ENCODE measurements around the gene HSPA12B.

The HSPA12B gene

DNA sequence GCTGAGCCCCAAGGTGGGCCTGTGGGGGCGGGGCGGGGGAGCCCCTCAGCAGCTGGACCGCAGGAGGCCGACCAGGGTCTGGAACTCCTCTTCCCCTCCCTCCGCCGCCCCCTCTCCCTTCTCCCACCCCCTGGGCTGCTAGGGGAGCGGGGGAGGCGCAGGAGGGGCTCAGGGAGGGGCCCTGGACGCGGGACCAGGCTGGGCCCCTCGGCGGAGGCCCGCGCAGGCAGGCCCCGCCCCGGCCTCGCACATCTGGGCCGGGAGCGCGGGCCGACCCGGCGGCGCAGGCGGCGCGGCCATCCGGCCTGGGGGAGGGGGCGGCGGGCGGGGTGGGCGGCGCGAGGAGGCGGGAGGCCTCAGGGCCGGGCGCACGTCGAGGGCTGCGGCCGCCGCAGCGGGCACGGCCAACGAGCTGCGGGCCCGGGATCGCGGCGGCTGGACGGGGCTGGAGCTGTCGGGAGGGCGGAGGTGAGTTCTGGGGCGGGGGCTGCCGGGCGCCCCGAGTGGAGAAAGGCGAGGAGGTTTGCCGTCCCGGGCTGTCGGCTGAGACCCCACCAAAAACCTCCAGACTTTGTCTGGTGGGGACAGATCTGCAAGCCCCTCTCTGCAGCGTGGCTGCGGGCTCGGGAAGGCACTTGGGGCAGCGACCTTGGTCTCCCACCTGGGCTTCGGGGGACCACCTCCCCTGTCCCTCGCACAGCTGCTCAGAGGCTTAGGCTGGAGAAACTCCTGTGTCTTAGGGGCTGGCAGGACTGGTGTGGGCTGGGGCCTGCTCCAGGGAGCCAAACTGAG, at the start of gene HSPA12B:
HSPA12B (plus strand) TSS at position 359 of the 792 bp plus-strand sequence. CDS start 5,990 bp downstream, outside the sequence.
- DNase-seq = no peak

GRCh38 chr20:3685341-3685740, 47.1 kb upstream of the HSPA12B start:
- DNase-seq = no peak

- no peak for DNase-seq
Measured at GRCh38 chr20:3686421-3686820, 46.1 kb upstream of the HSPA12B start.

DNA sequence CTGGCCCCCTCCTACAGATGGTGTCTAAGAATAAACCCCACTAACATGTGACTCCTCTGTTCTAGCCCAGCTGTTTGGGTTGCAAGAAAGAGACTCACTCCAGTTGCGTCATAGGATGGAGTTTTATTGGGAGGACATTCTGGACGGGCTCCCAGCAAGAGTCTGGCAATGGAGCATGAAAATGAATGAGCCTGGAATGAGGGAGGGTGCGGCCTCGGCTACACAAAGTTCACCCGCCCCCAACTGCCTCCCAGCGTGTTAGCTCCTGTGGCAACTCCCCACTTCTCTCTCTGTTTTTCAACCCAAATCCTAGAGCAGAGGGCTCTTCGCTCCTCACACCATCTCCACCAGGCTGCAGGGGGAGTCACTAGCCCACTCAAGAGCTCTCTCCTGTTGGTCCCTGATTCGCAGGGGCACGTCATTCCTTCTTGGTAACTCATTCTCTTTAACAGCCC, 45.6 kb upstream of the HSPA12B start:
- peak in 1 of 2 experiments; percentile 44 for DNase-seq

DNA sequence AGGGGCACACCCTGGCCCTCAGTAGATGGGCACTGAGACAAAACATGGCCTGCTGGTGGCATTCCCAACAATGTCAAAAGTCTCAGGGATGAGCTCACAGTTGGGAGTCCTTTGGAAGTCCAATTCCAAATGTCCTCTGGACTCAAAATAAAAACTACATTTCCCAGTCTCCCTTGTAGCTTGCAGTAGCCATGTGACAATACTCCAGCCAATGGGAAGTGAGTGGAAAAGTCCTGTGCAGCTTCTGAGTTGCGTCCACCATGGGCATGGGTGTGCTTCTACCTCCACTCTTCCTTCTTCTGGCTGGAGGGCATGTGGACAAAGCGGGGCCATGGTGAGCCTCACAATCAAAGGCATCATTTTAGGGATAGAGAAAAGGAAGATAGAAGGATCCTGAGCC, 44.8 kb upstream of the HSPA12B start:
- DNase-seq = no peak

- DNase-seq = no peak
Measured at GRCh38 chr20:3689978-3690377, 42.5 kb upstream of the HSPA12B start.

- no peak for DNase-seq
Measured at GRCh38 chr20:3690413-3690812, 42.1 kb upstream of the HSPA12B start.

GRCh38 chr20:3691306-3691705, 41.2 kb upstream of the HSPA12B start:
- no peak for DNase-seq

GRCh38 chr20:3691897-3692296, 40.6 kb upstream of the HSPA12B start:
- DNase-seq = no peak

DNA sequence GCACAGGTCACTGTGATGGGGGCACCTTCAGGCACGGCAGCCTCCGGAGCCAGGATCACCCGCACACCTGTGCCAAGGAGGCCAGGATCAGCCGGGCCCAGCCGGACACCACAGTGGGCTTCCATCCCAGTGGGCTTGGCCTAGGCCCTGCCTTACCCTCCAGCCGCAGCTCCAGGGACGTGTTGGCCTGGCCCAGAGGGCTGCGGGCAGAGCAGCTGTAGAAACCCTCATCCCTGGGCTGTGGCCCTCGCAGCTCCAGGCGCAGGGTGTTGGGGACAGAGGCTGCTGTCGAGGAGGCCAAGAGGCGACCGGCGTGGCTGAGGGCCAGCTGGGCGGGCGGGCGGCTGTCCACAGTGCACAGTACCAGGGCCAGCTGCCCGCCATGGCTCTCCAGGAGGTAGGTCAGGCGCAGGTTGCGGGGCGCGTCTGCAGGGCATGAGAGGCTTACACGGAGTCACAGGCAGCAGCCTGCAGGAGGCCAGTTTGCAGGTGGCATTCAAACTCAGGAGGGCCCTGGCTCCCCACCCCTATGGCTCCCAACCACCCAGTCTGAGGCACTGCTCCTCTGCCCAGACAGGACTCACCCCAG, 39.7 kb upstream of the HSPA12B start:
- DNase-seq = no peak

- no peak for DNase-seq
Measured at GRCh38 chr20:3693376-3693775, 39.1 kb upstream of the HSPA12B start.

- DNase-seq = no peak
Measured at GRCh38 chr20:3694864-3695263, 37.6 kb upstream of the HSPA12B start.

DNA sequence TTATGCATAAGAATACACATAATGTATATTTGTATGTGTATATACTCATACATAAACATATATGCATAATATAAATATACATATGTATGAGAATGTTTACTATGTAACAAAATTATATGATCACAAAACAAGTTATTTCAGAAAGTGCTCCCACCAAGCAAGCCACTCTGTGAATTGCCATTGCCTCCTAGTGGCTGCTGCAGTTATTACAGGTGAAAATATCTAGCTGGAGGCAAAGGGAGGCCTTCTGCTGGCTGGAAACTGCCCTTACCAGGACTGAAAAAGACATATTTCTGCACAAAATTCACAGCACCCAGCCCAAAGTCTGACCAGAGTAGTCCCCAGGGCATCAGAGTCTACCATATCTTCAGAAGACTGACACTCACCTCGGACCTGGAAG, 36.3 kb upstream of the HSPA12B start:
- no peak for DNase-seq

DNA sequence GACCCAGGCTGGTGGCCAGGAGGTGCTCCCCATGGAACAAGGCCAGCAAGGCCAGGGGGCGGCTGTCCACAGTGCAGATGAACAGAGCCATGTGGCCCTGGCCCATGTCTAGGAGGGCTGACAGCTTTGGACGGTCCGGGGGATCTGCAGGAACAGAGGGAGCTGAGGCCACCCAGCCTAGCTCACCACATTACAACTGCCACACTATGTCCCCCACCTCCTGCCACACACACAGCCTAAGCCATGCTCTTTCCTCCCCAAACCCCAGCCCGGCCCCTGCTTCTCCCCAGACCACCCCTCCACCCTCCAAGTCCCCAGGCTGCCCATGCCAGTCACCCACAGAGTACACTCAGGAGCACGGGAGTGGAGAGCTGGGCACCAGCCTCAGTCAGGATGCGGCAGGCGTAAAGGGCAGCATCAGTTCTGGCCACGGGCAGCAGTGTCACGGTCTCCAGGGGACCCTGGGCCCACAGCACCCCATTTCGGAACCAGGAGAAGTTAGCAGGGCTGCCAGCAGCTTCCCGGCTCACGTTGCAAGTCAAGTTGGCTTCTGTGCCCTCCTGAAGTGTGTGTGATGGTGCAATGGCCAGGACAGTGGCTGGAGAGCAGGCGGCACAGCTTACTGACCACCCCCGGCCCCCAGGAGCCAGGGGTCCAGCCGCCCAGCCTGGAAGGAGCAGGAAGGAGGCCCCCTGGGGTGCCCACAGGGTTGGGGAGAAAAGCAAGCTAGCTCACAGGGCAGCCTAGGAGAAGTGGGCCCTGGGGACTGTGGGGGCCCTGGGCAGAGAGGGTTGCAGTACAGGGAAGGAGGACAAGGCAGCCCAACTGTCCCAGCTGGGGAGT, 35.5 kb upstream of the HSPA12B start:
- DNase-seq = no peak

- no peak for DNase-seq
Measured at GRCh38 chr20:3697588-3698305, 34.7 kb upstream of the HSPA12B start.

DNA sequence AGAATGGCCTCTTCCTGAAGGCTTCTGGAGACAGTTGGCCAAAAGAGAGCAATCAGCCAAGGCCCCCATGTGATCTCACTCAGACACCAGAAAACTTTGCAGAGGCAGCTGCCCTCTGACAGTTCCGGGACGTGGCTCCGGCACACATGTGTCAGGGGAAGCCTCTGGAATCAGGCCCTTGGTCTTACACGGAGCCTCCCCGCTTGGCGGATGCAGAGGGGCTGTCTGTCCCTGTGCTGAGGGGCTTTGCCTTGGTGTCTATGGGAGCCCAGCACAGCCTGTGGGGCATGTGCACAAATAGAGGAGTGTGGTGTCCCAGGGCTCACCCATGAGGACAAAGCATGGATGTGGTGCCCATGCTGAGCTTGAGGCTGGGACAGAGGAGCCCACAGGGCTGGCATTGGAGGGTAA, 33.9 kb upstream of the HSPA12B start:
- no peak for DNase-seq

DNA sequence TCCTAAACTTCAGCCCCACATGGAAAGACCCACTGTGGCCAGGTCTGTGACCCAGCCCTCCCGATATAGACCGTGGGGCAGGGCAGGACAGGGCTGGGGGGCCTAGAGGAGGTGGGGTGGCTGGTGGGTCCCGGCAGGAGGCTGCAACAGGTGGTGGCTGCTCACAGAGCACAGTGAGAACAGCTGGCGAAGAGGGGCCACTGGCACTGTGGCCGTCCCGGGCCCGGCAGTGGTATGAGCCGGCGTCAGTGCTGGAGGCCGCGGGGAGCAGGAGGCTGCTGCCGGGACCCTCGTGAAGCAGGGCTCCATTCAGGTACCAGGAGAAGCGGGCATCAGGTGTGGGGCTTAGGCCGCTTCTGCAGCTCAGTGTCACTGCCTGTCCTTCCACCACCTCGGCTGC, 33.4 kb upstream of the HSPA12B start:
- DNase-seq = no peak

GRCh38 chr20:3701061-3701998, 31.2 kb upstream of the HSPA12B start:
- no peak for DNase-seq

DNA sequence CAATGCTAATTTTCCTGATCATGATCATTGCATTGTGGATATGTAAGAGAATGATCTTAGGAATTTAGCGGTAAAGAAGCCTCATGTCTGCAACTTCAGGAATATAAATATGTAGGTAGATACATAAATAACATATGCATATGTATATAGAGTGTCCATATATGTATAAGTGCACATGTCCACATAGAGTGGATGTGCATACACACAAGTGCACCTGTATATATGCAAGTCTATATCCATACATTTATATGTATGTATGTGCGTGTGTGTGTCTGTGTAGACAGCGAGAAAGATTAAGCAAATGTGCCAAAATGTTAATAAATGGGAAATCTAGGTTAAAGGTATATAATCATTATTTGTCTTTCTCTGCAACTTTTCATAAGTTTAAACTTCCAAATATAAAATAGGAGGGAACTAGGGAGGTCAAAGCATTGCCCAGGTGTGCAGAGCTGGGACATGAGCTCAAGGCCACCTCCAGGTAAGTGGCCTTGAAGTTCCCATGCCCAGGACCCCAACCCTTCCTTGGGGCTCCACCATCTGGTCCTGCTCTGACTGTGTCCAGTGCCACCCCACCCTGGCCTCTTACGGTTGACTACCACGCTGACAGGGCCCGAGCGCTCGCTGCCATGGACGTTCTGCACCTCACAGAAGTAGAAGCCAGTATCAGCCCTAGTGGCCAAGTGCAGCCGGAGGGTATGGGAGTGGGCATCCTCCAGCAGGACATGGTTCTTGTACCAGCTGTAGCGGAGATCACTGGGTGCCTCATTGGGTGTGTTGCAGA, 29.7 kb upstream of the HSPA12B start:
- no peak for DNase-seq

- DNase-seq = no peak
Measured at GRCh38 chr20:3704087-3704486, 28.4 kb upstream of the HSPA12B start.

DNA sequence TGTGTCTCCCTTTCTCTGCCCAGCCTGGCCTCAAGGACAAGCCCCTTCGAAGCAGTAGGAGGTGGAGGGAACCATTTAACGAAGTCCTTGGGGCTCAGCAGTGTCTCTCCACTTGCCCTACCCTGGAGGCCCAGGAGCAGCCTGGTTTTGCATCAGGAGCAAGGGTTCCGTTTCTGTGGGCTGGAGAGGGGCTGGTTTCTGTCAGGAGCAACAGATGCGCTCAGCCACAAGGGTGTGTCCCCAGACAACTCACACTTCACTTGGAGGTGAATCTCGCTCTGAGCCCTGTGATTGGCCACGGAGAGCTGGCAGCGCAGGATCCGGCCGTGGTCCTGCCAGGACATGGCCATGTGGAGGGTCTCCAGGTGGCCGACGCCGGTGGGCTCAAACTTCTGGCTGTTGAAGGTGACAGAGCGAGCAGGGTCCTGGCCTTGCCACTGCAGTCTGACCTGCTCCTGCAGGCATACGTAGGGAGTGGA, 27.0 kb upstream of the HSPA12B start:
- DNase-seq = no peak

All from NCI-H187 (cell line).